ENCODE results near the gene ARMC7. TPM values are rescaled to one million over a fixed set of nuclear protein-coding genes. Genes with fewer than 3 reads are reported as not detected.
A peak's percentile ranks its signal among the peaks of the same experiment; 100 is the strongest.

ARMC7 gene
- 10 to 100 TPM; 20.5 to 20.7 TPM for total RNA-seq

DNA sequence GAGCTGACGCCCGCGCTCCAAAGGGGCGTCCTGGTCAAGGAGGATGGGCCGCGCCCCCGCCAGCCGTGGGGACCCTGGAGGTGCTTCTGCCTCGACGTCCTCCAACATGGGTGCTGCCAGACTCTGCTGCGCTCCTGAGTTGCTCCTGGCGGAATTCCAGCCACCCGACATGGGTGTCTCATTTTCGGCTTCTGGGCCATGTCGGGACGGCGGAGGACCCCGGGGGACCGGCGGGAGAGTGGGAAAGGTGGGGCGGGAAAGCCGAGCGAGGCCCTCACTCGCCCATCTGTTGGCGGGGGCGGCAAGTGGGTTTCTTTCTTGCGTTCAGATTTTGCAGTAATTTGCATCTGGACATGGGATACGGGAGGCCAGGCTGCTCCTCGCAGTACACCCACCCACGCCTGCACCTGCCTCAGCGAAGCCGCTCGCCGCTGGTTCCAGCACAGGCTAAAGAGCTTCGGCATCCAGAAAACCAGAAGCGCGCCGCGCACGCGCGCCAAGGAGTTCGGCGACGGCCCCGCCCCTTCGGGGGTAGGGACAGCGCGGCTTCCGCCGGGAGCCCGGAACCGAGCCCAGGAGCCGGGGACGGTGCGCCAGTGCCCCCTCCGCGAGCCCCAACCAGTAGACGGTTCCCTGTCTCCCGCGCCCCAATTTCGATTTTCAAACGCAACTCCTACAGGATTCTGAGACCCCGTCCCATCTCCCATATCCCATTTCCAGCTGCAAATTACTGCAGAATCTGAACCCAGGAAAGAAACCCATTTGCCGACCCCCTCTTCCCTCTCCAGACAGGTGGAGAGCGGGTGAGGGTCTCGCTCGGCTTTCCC, at the start of gene ARMC7:
Gene ARMC7 (plus strand): TSS at position 563 of the 827 bp plus-strand sequence. CDS start 320 bp downstream, outside the sequence.
- DNase-seq = peak; percentile 96
- TF ChIP-seq, protein P1, sequence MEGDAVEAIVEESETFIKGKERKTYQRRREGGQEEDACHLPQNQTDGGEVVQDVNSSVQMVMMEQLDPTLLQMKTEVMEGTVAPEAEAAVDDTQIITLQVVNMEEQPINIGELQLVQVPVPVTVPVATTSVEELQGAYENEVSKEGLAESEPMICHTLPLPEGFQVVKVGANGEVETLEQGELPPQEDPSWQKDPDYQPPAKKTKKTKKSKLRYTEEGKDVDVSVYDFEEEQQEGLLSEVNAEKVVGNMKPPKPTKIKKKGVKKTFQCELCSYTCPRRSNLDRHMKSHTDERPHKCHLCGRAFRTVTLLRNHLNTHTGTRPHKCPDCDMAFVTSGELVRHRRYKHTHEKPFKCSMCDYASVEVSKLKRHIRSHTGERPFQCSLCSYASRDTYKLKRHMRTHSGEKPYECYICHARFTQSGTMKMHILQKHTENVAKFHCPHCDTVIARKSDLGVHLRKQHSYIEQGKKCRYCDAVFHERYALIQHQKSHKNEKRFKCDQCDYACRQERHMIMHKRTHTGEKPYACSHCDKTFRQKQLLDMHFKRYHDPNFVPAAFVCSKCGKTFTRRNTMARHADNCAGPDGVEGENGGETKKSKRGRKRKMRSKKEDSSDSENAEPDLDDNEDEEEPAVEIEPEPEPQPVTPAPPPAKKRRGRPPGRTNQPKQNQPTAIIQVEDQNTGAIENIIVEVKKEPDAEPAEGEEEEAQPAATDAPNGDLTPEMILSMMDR (IDR thresholded peaks at IDR 0.05) = no peak
- H3K4me1 ChIP-seq = peaks cover 9% of the 10 kb centered on the region
- H3K27ac ChIP-seq = peak within 1 kb of the TSS; percentile 83
- H3K9me3 ChIP-seq = no peaks in the 10 kb centered on the region
- peak within 1 kb of the TSS; percentile 85 for H3K4me3 ChIP-seq
- peak within 1 kb of the TSS; percentile 84 to 87 for H3K9ac ChIP-seq (ENCODE audit: low read depth in 2 of 2, low read length in 2 of 2)
- intact Hi-C loops (cut with DNase I) = loop anchor here (5.0 kb wide), 3 partner anchors 37 to 93 kb away; no protein-coding TSS in a partner anchor
- no peaks in the 10 kb centered on the region for H3K36me3 ChIP-seq
- H3K27me3 ChIP-seq = no peaks in the 10 kb centered on the region

DNA sequence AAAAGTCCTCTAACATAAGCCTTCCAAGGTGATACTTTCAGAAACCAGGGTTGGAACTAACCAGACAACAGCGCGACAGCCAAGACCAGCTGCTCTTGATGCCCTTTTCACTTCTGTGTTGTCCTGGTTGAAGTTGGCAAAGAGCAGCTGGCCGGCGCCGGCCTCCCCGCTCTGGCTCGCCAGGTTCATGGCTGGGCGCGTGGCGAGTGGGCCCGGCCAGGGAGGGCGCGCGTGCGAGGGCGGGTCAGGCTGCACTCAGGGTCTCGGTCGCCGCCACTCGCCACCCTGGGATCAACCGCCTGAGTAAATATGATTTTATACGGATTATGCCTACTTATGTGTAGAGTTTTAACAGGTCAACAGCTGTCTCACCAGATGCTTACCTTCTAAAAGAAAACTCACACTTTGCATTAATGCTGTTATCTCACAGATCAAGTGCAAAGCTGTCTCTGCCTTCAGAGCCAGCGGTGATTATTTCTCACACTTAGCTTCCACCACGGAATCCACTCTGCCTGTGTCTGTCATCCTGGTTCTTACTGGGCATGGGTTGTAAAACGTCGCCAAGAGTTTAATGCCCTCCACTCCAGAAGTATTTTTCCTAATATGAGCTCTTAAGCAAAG, 49.2 kb upstream of the ARMC7 start:
- intact Hi-C loops (cut with DNase I) = no loop called here
- no peaks in the 10 kb centered on the region for H3K9me3 ChIP-seq
- no peaks in the 10 kb centered on the region for H3K27me3 ChIP-seq
- no peak overlapping the region for H3K4me3 ChIP-seq
- no peak overlapping the region for H3K27ac ChIP-seq
- H3K4me1 ChIP-seq = no peaks in the 10 kb centered on the region
- no peak for DNase-seq
- TF ChIP-seq, protein P1 (IDR thresholded peaks at IDR 0.05) = no peak
- peaks cover 3% of the 10 kb centered on the region for H3K36me3 ChIP-seq
- H3K9ac ChIP-seq (ENCODE audit: low read depth in 2 of 2, low read length in 2 of 2) = no peak overlapping the region

DNA sequence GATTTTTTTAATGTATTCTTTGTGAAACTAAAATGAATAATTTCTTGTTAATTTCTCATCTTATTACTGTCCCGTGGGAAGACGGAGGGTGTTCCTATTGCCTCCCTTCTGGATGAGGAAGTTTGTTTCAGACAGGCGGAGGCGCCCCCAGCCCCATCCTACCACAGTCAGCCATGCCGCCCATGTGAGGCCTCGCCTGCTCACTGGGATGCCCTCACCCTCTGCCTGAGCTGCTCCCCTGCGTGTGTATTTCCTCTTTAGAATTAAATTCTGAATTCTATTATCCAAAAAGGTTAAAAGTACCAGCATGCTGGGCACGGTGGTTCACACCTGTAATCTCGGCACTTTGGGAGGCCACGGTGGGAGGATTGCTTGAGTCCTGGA, 48.7 kb upstream of the ARMC7 start:
- Histone ChIP-seq H3K36me3 (peaks cover 3% of the 10 kb centered on the region), H3K27ac (no peak overlapping the region), H3K4me3 (no peak overlapping the region), H3K4me1 (no peaks in the 10 kb centered on the region), H3K9ac (ENCODE audit: low read depth in 2 of 2, low read length in 2 of 2) (no peak overlapping the region), H3K27me3 (no peaks in the 10 kb centered on the region), H3K9me3 (no peaks in the 10 kb centered on the region)
- TF ChIP-seq, protein P1 (IDR thresholded peaks at IDR 0.05) = no peak
- no peak for DNase-seq
- intact Hi-C loops (cut with DNase I) = no loop called here

DNA sequence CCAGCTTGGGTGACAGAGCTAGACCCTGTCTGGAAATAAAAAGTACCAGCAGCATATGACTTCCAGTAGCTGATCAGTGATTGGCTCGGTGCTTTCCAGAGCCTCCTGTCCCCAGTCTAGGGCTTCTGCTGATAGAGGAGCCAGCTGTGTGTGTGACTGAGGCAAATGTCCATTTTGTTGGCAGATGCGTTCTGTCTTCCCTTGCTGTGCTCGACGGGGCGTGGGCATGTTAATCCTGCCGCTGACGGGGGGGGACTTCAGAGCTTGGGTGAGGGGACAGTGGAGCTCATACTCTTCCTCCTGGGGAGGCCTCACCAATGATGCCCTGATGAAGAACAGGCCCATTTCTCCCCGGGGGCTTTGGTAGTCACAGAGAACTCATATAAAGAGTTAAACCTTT, 48.2 kb upstream of the ARMC7 start:
- no peak for DNase-seq
- Histone ChIP-seq H3K9me3 (no peaks in the 10 kb centered on the region), H3K4me3 (no peak overlapping the region), H3K36me3 (peaks cover 3% of the 10 kb centered on the region), H3K27me3 (no peaks in the 10 kb centered on the region), H3K9ac (ENCODE audit: low read depth in 2 of 2, low read length in 2 of 2) (no peak overlapping the region), H3K27ac (no peak overlapping the region), H3K4me1 (no peaks in the 10 kb centered on the region)
- intact Hi-C loops (cut with DNase I) = no loop called here
- TF ChIP-seq, protein P1 (IDR thresholded peaks at IDR 0.05) = no peak

DNA sequence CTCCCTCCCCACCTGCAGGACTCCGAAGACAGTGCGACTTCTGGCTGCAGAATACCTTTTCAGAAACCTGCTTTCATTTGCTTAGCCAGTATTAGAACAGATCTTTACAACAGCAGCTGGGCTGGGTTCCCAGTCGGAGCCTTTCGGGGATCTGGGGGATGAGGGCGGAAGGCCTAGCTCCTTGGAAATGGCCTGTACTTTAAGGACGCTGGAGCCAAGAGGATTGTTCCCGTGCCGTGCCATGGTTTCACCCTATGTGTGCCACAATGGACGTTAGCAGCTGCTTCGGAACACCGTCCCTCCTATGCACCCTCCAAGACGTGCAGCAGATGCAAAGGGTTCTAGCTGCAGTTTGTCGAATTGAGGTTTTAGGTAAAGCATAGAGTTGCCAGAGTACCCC, 46.6 kb upstream of the ARMC7 start:
- Histone ChIP-seq H3K9ac (ENCODE audit: low read depth in 2 of 2, low read length in 2 of 2) (no peak overlapping the region), H3K27ac (no peak overlapping the region), H3K27me3 (no peaks in the 10 kb centered on the region), H3K9me3 (no peaks in the 10 kb centered on the region), H3K36me3 (peaks cover 3% of the 10 kb centered on the region), H3K4me3 (no peak overlapping the region), H3K4me1 (no peaks in the 10 kb centered on the region)
- intact Hi-C loops (cut with DNase I) = no loop called here
- no peak for DNase-seq
- TF ChIP-seq, protein P1 (IDR thresholded peaks at IDR 0.05) = no peak

Measured in colonic mucosa (tissue), 4 donors.